Measurements from ENCODE around the gene XPO6. TPM values are rescaled to one million over a fixed set of nuclear protein-coding genes. Genes with fewer than 3 reads are reported as not detected.

Gene XPO6
- total and polyA plus RNA-seq, 2 of the 13 experiments (the other 11 are each of a cell fraction or from before 2014, with no cell fraction given), result 109 to 129 TPM

- TF ChIP-seq CCDC6 (CRISPR knock-in tag; IDR thresholded peaks at IDR 0.05) (no peak), ZNF766 (CRISPR knock-in tag; IDR thresholded peaks at IDR 0.05; ENCODE audit: borderline replicate concordance) (no peak), ZNF724P (CRISPR knock-in tag; IDR thresholded peaks at IDR 0.05; ENCODE audit: borderline replicate concordance) (no peak), ZNF615 (CRISPR knock-in tag; IDR thresholded peaks at IDR 0.05; ENCODE audit: borderline replicate concordance) (no peak), ZNF547 (CRISPR knock-in tag; IDR thresholded peaks at IDR 0.05) (no peak), HOXD1 (CRISPR knock-in tag; IDR thresholded peaks at IDR 0.05) (no peak), KMT2A (CRISPR knock-in tag; IDR thresholded peaks at IDR 0.05) (no peak), EHMT2 (IDR thresholded peaks at IDR 0.05; ENCODE audit: borderline replicate concordance, low read depth, low read length) (peak; percentile 97), ZNF318 (CRISPR knock-in tag; IDR thresholded peaks at IDR 0.05) (no peak), MTF2 (CRISPR knock-in tag; IDR thresholded peaks at IDR 0.05; ENCODE audit: borderline replicate concordance) (no peak), HES4 (CRISPR knock-in tag; IDR thresholded peaks at IDR 0.05; ENCODE audit: borderline replicate concordance) (no peak), ZFX (CRISPR knock-in tag; IDR thresholded peaks at IDR 0.05; ENCODE audit: low read depth) (no peak), ZNF124 (CRISPR knock-in tag; IDR thresholded peaks at IDR 0.05) (0 out of 2 replicates have a peak, but pooled peaks have one; percentile 1), THAP9 (CRISPR knock-in tag; IDR thresholded peaks at IDR 0.05; ENCODE audit: borderline replicate concordance) (no peak)
- TF ChIP-seq, protein P1, sequence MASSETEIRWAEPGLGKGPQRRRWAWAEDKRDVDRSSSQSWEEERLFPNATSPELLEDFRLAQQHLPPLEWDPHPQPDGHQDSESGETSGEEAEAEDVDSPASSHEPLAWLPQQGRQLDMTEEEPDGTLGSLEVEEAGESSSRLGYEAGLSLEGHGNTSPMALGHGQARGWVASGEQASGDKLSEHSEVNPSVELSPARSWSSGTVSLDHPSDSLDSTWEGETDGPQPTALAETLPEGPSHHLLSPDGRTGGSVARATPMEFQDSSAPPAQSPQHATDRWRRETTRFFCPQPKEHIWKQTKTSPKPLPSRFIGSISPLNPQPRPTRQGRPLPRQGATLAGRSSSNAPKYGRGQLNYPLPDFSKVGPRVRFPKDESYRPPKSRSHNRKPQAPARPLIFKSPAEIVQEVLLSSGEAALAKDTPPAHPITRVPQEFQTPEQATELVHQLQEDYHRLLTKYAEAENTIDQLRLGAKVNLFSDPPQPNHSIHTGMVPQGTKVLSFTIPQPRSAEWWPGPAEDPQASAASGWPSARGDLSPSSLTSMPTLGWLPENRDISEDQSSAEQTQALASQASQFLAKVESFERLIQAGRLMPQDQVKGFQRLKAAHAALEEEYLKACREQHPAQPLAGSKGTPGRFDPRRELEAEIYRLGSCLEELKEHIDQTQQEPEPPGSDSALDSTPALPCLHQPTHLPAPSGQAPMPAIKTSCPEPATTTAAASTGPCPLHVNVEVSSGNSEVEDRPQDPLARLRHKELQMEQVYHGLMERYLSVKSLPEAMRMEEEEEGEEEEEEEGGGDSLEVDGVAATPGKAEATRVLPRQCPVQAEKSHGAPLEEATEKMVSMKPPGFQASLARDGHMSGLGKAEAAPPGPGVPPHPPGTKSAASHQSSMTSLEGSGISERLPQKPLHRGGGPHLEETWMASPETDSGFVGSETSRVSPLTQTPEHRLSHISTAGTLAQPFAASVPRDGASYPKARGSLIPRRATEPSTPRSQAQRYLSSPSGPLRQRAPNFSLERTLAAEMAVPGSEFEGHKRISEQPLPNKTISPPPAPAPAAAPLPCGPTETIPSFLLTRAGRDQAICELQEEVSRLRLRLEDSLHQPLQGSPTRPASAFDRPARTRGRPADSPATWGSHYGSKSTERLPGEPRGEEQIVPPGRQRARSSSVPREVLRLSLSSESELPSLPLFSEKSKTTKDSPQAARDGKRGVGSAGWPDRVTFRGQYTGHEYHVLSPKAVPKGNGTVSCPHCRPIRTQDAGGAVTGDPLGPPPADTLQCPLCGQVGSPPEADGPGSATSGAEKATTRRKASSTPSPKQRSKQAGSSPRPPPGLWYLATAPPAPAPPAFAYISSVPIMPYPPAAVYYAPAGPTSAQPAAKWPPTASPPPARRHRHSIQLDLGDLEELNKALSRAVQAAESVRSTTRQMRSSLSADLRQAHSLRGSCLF (CRISPR knock-in tag; IDR thresholded peaks at IDR 0.05; ENCODE audit: borderline replicate concordance), result no peak
Observed at GRCh38 chr16:28212532-28212873, 738 bp upstream of the XPO6 start (continued).
